ENCODE results near the gene HYLS1.

DNA sequence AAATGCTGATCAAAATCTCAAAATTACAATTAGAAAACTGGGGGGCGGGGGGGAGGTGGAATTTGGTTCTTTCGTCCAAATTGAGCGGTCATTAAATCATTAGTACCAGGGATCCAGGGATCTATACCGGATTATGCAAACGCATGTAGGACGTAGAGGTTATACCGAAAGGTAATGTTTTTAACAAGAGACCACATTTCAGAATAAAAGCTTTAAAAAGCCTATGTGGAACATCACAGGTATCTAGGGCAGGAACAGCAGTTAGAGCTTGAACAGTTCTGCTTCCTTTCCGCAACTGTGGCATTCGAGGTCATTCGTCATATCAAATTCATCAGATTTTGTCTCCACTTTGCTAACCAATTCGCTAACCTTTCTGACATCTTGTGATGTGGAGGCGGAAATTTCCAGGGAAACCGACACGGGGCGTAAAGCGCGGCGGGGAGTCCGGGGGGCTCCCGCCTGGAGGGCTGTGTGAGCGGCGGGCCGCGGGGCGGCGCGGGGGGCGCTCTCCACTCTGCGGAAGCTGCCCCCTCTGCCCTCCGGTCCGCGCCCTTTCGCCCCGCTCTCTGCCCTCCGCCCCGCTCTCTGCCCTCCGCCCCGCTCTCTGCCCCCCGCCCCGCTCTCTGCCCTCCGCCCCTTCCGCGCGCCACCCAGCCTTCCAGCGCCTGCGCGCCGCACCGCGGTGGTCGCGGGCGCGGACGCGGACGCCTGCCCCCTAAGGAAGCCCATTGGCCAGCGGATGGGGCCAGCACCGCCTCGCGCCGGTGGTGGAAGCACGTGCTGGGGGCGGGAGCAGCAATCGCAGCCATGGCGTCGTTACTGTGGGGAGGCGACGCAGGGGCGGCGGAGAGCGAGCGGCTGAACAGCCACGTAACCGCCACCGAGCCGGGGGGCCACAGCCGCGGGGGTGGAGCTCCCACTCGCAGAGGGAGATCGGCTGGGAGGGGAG is 16.5 kb downstream of the HYLS1 start, which contains the start of gene DDX25:
- TF ChIP-seq, protein P1, sequence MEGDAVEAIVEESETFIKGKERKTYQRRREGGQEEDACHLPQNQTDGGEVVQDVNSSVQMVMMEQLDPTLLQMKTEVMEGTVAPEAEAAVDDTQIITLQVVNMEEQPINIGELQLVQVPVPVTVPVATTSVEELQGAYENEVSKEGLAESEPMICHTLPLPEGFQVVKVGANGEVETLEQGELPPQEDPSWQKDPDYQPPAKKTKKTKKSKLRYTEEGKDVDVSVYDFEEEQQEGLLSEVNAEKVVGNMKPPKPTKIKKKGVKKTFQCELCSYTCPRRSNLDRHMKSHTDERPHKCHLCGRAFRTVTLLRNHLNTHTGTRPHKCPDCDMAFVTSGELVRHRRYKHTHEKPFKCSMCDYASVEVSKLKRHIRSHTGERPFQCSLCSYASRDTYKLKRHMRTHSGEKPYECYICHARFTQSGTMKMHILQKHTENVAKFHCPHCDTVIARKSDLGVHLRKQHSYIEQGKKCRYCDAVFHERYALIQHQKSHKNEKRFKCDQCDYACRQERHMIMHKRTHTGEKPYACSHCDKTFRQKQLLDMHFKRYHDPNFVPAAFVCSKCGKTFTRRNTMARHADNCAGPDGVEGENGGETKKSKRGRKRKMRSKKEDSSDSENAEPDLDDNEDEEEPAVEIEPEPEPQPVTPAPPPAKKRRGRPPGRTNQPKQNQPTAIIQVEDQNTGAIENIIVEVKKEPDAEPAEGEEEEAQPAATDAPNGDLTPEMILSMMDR (IDR thresholded peaks at IDR 0.05): no peak
- no peak for TF ChIP-seq POLR2A (IDR thresholded peaks at IDR 0.05)

All from body of pancreas (tissue), 4 donors.